ENCODE measurements around the gene PHETA1.

PHETA1 gene

DNA sequence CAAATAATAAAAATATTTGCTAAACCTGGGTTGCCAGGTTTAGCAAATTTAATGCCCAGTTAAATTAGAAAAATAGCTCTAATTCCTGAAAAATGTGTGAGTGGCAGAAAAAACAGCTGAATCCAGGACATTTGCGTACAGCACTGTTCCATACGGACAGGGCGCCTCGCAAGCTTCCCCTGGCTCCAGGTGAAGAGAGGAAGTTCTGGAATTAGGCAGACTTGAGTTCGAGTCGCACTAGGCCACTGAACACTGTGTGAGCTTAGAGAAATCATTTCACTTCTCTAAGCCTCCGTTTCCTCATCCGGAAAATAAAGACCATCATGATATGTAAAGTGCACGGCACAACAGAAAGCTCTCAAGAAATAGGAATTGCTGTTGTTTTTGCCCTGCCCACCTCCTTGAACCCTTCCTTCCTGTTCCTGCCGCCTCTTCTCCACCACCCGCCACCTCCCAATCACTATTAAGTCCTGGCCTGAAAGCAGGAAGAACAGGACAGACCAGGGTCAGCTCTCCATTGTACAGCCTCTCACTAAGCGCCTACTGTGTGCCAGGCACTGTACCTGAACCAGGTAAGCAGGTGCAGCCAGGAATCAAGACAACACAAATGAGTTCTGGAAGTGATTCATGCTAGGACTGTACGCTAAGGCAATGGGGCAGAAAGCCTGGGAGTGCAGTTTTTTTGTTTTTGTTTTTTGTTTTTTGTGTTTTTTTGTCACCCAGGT, 763 bp upstream of the PHETA1 start:
- TF ChIP-seq POLR2A (IDR thresholded peaks at IDR 0.05; ENCODE audit: low read length): no peak
- no peak for TF ChIP-seq GATA1 (IDR thresholded peaks at IDR 0.05; ENCODE audit: low read depth, low read length)
- DNase-seq: no peak

- peak; percentile 17 to 35 for DNase-seq
Observed at GRCh38 chr12:111368291-111368787, 556 bp downstream of the PHETA1 start.

GRCh38 chr12:111367661-111368221, 1.2 kb downstream of the PHETA1 start:
- DNase-seq: peak in 1 of 2 experiments; percentile 26

More at GRCh38 chr12:111368291-111368787, 556 bp downstream of the PHETA1 start:
- no peak for TF ChIP-seq GATA1 (IDR thresholded peaks at IDR 0.05; ENCODE audit: low read depth, low read length)

DNA sequence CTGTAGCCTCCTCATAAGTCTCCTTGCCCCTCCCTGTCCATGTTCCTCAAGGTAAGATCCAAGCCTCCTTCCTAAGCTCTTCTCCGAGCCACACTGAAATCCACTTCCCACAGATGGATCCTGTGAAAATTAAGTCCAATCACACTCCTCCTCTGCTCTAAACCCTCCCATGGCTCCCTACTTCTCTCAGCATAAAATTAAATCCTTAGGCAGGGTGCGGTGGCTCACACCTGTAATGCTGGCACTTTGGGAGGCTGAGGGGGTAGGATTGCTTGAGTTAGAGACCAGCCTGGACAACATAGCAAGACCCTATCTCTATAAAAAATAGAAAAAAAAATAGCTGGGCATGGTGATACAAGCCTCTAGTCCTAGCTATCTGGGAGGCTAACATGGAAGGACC, 2.3 kb downstream of the PHETA1 start:
- TF ChIP-seq POLR2A (IDR thresholded peaks at IDR 0.05; ENCODE audit: low read length): no peak
- no peak for TF ChIP-seq GATA1 (IDR thresholded peaks at IDR 0.05; ENCODE audit: low read depth, low read length)
- no peak for DNase-seq

More at GRCh38 chr12:111367661-111368221, 1.2 kb downstream of the PHETA1 start:
- TF ChIP-seq POLR2A (IDR thresholded peaks at IDR 0.05; ENCODE audit: low read length) (no peak), GATA1 (IDR thresholded peaks at IDR 0.05; ENCODE audit: low read depth, low read length) (no peak)

DNA sequence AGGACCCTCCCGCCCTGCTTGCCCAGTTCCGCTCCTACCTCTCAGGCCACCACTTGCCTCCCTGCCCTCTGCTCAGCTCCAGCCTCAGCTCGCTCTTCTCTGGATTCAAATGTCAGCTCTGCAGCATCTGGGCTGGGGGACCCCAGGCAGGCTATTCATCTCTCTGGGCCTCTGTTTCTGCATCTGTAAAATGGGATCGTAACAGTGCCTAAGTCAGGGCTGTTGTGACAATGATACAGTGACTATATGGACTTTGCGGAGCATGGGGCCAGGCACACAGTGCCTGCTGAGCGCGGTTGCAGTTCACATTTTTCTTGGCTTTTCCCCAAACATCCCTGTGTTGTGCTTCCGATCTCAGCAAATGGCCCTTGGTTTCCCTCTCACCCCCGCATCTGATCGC, 2.8 kb downstream of the PHETA1 start:
- DNase-seq: no peak
- TF ChIP-seq POLR2A (IDR thresholded peaks at IDR 0.05; ENCODE audit: low read length): no peak
- TF ChIP-seq GATA1 (IDR thresholded peaks at IDR 0.05; ENCODE audit: low read depth, low read length): no peak

- DNase-seq: no peak
- no peak for TF ChIP-seq POLR2A (IDR thresholded peaks at IDR 0.05; ENCODE audit: low read length)
- no peak for TF ChIP-seq GATA1 (IDR thresholded peaks at IDR 0.05; ENCODE audit: low read depth, low read length)
Observed at GRCh38 chr12:111363578-111363977, 5.3 kb downstream of the PHETA1 start.

DNA sequence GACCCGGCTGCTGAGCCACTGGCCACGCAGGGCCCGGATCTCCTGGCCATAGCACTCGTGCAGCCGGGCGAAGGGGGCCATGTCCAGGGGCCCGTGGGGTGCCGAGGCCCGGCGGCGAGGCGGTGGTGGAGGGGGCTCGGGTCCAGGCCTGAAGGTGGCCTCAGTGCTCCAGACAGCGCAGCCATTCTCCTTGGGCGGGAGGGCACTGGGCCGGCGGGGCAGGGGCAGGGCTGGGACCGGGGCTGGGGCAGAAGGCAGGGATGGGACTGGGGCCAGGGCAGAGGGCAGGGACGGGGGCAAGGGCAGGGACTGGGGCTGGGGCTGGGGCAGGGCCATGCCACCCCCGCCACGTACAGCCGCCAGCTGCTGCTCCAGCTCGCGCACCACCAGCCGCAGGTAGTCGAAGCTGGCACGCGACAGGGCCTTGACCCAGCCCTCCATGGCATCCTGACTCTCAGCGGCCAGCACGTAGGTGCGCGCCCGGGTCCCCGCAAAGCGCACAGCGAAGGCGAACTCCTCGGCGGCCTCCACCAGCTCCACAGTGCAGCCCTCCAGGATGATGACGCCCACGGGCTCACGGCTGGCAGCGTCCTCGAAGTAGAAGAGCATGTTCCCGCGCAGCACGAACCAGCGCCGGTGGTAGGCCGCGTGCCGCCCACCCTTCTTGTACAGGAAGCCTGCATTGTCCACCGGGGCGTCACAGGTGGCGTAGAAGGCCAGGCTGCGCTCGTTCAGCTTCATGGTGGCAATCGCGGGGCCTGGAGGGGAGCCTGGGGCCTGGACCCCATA, 6.0 kb downstream of the PHETA1 start:
- DNase-seq: no peak
- TF ChIP-seq GATA1 (IDR thresholded peaks at IDR 0.05; ENCODE audit: low read depth, low read length) (no peak), POLR2A (IDR thresholded peaks at IDR 0.05; ENCODE audit: low read length) (no peak)

DNA sequence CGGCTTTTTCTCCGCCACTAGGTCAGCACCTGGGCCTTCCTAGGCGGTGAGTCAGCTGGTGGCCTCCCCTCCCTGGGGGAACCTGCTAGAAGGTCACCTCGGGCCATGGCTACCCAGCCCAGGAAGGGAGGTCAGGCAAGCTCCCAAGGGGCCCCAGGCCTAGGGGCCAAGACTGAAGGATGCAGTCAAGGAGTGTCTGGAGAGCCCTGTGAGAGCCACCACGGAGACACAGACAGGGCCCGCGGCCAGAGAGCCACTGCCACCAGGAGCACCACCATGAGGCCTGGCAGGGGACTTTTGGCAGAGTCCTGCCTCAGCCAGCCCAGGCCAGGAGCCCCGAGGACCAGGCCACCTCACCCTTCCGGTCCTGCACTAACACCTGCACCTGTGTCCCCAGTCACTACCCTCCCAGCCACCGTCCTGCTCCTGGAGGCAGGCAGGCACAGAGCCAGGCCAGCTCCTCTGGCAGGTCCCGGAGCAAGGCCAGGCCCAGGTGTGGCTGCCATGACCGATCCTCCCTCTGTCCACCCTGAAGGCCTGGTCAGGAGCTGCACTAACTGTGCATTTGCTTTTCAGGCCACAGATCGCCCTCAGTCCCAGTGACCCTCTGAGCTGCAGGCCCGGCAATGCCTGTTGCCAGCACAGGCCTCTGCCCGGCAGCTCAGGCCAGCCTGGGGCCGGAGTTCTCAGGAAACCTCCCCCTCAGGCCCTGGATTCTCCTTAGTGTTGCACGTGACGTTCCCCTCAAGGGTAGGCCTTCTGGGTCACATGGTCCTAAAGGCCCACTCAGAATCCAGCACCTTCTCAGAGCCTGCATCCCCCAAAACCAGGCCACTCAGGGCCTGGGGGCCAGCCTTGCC, 6.9 kb downstream of the PHETA1 start:
- DNase-seq: no peak
- TF ChIP-seq POLR2A (IDR thresholded peaks at IDR 0.05; ENCODE audit: low read length) (no peak), GATA1 (IDR thresholded peaks at IDR 0.05; ENCODE audit: low read depth, low read length) (no peak)

DNA sequence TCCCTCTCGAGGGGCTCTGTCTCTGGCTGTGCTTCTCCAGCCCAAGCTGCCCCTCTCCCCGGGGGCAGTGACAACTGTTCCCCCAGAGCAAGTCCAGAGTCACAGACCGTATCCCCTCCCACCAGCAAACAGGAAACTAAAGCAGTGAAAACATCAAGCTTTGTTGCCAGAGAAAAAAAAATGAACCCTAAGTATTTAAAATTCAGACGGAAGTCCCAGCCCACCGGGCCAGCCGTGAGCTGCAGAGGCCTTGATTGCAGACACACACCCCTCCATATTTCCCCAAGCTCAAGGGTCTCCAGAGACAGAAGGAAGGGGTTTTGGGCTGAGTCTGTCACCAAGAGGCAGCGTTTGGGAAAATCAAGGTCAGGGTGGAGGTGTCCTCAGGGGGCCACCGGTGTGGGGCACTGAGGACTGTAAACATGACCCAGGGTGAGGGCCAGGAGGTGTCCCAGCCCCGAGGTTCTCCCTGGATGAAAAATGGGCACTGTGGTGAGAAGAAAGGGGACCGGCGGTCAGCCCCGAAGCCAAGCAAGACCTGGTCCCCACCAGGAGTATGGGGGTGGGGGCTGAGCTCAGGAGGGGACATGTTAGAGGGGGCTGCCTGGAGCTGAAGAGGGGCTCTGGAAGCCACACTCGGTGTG, 7.7 kb downstream of the PHETA1 start:
- TF ChIP-seq GATA1 (IDR thresholded peaks at IDR 0.05; ENCODE audit: low read depth, low read length): no peak
- no peak for TF ChIP-seq POLR2A (IDR thresholded peaks at IDR 0.05; ENCODE audit: low read length)
- no peak for DNase-seq

GRCh38 chr12:111360325-111360930, 8.5 kb downstream of the PHETA1 start:
- no peak for DNase-seq
- TF ChIP-seq GATA1 (IDR thresholded peaks at IDR 0.05; ENCODE audit: low read depth, low read length): no peak

DNA sequence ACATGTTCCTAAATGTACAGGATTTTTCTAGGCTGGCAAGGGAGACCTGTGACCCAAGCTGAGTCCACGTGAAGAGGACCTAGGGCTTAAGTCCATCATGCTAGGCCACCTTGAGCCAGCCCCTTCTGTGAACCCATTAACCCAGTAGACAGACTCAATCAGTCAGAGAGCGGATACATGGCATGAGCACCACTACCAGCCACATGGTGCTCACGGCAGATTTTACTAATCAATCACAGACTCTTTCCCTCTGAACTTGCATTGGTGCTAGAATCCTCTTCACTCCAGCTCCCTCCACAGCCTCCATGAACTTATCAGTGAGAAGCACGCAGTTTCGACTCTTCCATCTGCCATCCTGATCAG, 9.0 kb downstream of the PHETA1 start:
- TF ChIP-seq POLR2A (IDR thresholded peaks at IDR 0.05; ENCODE audit: low read length) (peak; percentile 11), GATA1 (IDR thresholded peaks at IDR 0.05; ENCODE audit: low read depth, low read length) (no peak)
- no peak for DNase-seq

DNA sequence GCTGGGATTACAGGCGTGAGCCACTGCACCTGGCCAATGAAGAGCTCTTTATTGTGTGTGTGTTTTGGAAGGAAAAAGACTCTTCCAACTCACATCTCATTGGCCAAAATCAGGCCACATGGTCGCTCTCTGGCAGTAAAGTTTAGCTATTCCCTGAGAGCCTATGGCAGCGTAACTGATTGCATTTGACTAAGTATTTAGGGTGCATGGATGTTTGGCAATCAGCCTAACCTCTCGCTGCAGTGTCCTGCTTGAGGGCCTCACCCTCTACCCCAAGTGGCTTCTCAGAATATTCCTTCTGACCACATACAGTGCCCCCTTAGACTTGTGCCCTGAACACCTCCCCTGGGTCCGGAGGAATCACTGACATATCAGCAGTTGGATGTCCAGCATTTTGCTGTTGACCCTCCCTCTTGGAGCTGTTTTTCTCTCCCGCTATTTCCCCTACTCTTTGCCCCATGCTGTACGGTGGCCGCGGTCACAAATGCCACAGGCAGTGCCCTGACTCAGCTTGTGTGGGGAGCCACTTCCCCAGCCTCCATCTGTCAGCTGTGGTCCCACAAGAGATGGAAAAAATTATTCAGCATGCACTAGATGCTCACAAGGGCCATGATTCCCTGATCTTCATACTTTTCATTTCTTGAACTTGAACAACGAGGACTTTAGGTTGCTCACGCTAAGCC, 9.5 kb downstream of the PHETA1 start:
- TF ChIP-seq POLR2A (IDR thresholded peaks at IDR 0.05; ENCODE audit: low read length): peak; percentile 18
- TF ChIP-seq GATA1 (IDR thresholded peaks at IDR 0.05; ENCODE audit: low read depth, low read length): no peak
- no peak for DNase-seq
